Measurements from ENCODE around the gene ELFN1. TPM values are rescaled to one million over a fixed set of nuclear protein-coding genes. Genes with fewer than 3 reads are reported as not detected.
"Not testable (repeated sequence)": the region's sequence is repeated elsewhere in the genome, so short reads cannot be mapped to it uniquely, and the experiment has no call there.

The ELFN1 gene
- total RNA-seq, 1 donor from 2014 or later, result 1.6 TPM

GRCh38 chr7:1758028-1758858, 88.2 kb downstream of the ELFN1 start:
- Histone ChIP-seq H3K9ac (ENCODE audit: low read depth in 1 of 3, low read length in 3 of 3) (no peak overlapping the region), H3K4me1 (ENCODE audit: control insufficient read depth in 3 of 3, insufficient read depth in 3 of 3, low read length in 3 of 3) (peaks cover 0 to 12% (median 7%) of the 10 kb centered on the region in 3 donors), H3K4me3 (ENCODE audit: low read length in 3 of 3) (no peak overlapping the region), H3K27ac (ENCODE audit: low read depth, low read length) (no peak overlapping the region), H3K9me3 (ENCODE audit: control insufficient read depth in 3 of 3, low read length in 3 of 3) (peaks cover 0 to 2% (median 2%) of the 10 kb centered on the region in 3 donors), H3K36me3 (ENCODE audit: control insufficient read depth in 3 of 3, insufficient read depth in 3 of 3, low read length in 3 of 3) (no peaks in the 10 kb centered on the region), H3K27me3 (ENCODE audit: control insufficient read depth in 3 of 3, insufficient read depth in 3 of 3, low read length in 3 of 3) (peaks cover 25 to 37% (median 30%) of the 10 kb centered on the region in 3 donors)

DNA sequence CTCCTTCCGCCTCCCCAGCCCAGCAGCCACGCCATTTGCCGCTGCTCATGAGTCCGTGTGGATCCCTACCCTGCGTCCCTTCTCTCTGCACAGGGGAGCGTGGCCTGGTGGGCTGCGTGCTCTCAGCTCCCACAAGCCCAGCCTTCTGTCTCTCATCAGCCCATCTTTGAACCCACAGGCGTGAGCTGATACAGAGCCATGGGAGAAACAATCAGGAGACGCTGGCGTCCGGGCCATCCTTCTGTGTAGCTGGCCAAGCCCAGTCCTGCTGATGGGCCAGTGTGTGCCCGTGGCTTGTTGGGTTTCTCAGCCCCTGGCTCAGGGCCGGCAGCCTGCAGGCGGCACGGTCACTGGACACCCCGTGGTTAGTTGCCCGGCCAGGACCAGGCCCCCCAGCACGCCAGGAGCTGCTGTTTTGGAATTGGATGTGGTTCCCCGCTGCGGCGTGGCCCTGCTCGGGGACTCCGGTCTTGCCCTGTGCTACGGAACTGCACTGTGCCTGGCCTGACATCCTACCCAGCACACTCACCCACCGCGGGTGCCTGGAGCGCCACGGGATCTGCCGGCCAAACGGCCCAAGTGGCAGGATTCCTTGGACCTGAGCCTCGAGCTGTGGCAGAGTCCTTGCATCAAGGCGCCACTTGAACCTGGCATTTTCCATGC, 88.9 kb downstream of the ELFN1 start:
- H3K4me3 ChIP-seq (ENCODE audit: low read length in 3 of 3), result peak overlapping the region in 2 of 3 donors; percentile 13 to 40
- peaks cover 24 to 37% (median 27%) of the 10 kb centered on the region in 3 donors for H3K27me3 ChIP-seq (ENCODE audit: control insufficient read depth in 3 of 3, insufficient read depth in 3 of 3, low read length in 3 of 3)
- H3K9me3 ChIP-seq (ENCODE audit: control insufficient read depth in 3 of 3, low read length in 3 of 3), result peaks cover 0 to 6% (median 5%) of the 10 kb centered on the region in 3 donors
- H3K4me1 ChIP-seq (ENCODE audit: control insufficient read depth in 3 of 3, insufficient read depth in 3 of 3, low read length in 3 of 3), result peaks cover 0 to 12% (median 7%) of the 10 kb centered on the region in 3 donors
- H3K36me3 ChIP-seq (ENCODE audit: control insufficient read depth in 3 of 3, insufficient read depth in 3 of 3, low read length in 3 of 3), result no peaks in the 10 kb centered on the region
- H3K27ac ChIP-seq (ENCODE audit: low read depth, low read length), result no peak overlapping the region
- H3K9ac ChIP-seq (ENCODE audit: low read depth in 1 of 3, low read length in 3 of 3), result peak overlapping the region in 1 of 3 donors; percentile 64

GRCh38 chr7:1761097-1761496, 91.0 kb downstream of the ELFN1 start:
- H3K36me3 ChIP-seq (ENCODE audit: control insufficient read depth in 3 of 3, insufficient read depth in 3 of 3, low read length in 3 of 3), result no peaks in the 10 kb centered on the region

DNA sequence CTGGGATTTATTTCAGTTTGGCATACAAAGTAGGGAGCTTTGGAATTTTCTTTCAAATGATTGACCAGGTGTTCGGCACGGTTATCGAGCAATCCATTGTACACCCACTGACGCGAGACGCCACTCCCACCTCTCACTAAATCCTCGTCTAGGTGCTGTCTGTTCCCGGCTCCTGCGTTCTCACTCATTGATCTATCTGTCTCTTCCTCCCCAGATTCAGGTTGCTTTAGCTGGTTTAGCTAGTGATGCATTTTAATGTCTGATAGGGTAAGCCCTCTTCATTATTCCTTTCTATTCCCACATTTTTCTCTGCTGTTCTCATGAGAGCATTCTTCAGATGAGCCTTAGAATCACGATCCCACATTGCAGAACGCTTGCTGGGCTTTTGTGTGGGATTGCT, 91.7 kb downstream of the ELFN1 start:
- H3K27ac ChIP-seq (ENCODE audit: low read depth, low read length), result no peak overlapping the region
- peaks cover 11 to 25% (median 17%) of the 10 kb centered on the region in 3 donors for H3K27me3 ChIP-seq (ENCODE audit: control insufficient read depth in 3 of 3, insufficient read depth in 3 of 3, low read length in 3 of 3)
- no peak overlapping the region for H3K9ac ChIP-seq (ENCODE audit: low read depth in 1 of 3, low read length in 3 of 3)
- H3K4me1 ChIP-seq (ENCODE audit: control insufficient read depth in 3 of 3, insufficient read depth in 3 of 3, low read length in 3 of 3), result peaks cover 0 to 12% (median 7%) of the 10 kb centered on the region in 3 donors
- H3K4me3 ChIP-seq (ENCODE audit: low read length in 3 of 3), result no peak overlapping the region
- peaks cover 0 to 7% (median 5%) of the 10 kb centered on the region in 3 donors for H3K9me3 ChIP-seq (ENCODE audit: control insufficient read depth in 3 of 3, low read length in 3 of 3)
- no peaks in the 10 kb centered on the region for H3K36me3 ChIP-seq (ENCODE audit: control insufficient read depth in 3 of 3, insufficient read depth in 3 of 3, low read length in 3 of 3)

More at GRCh38 chr7:1761097-1761496, 91.0 kb downstream of the ELFN1 start:
- Histone ChIP-seq H3K9me3 (ENCODE audit: control insufficient read depth in 3 of 3, low read length in 3 of 3) (peaks cover 0 to 7% (median 5%) of the 10 kb centered on the region in 3 donors), H3K9ac (ENCODE audit: low read depth in 1 of 3, low read length in 3 of 3) (no peak overlapping the region), H3K27me3 (ENCODE audit: control insufficient read depth in 3 of 3, insufficient read depth in 3 of 3, low read length in 3 of 3) (peaks cover 15 to 29% (median 19%) of the 10 kb centered on the region in 3 donors), H3K4me1 (ENCODE audit: control insufficient read depth in 3 of 3, insufficient read depth in 3 of 3, low read length in 3 of 3) (peaks cover 0 to 12% (median 7%) of the 10 kb centered on the region in 3 donors), H3K27ac (ENCODE audit: low read depth, low read length) (no peak overlapping the region), H3K4me3 (ENCODE audit: low read length in 3 of 3) (no peak overlapping the region)

GRCh38 chr7:1762238-1762945, 92.3 kb downstream of the ELFN1 start:
- Histone ChIP-seq H3K27me3 (ENCODE audit: control insufficient read depth in 3 of 3, insufficient read depth in 3 of 3, low read length in 3 of 3) (peaks cover 9 to 28% (median 17%) of the 10 kb centered on the region in 3 donors), H3K4me1 (ENCODE audit: control insufficient read depth in 3 of 3, insufficient read depth in 3 of 3, low read length in 3 of 3) (peaks cover 0 to 12% (median 7%) of the 10 kb centered on the region in 3 donors), H3K36me3 (ENCODE audit: control insufficient read depth in 3 of 3, insufficient read depth in 3 of 3, low read length in 3 of 3) (no peaks in the 10 kb centered on the region), H3K27ac (ENCODE audit: low read depth, low read length) (no peak overlapping the region), H3K4me3 (ENCODE audit: low read length in 3 of 3) (no peak overlapping the region), H3K9ac (ENCODE audit: low read depth in 1 of 3, low read length in 3 of 3) (no peak overlapping the region), H3K9me3 (ENCODE audit: control insufficient read depth in 3 of 3, low read length in 3 of 3) (peaks cover 0 to 7% (median 5%) of the 10 kb centered on the region in 3 donors)

DNA sequence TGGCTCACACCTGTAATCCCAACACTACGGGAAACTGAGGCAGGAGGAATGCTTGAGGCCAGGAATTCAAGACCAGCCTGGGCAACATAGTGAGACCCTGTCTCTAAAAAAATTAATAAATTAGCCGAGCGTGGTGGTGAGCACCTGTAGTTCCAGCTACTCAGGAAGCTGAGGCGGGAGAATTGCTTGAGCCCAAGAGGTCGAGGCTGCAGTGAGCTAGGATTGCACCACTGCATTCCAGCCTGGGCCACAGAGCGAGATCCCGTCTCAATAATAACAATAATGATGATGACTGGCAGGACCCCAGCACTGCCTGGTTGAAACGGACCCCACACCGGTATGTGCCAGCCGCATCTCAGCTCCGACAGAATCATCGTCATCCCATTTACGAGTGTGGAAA, 93.0 kb downstream of the ELFN1 start:
- H3K4me3 ChIP-seq (ENCODE audit: low read length in 3 of 3), result no peak overlapping the region
- peaks cover 0 to 12% (median 7%) of the 10 kb centered on the region in 3 donors for H3K4me1 ChIP-seq (ENCODE audit: control insufficient read depth in 3 of 3, insufficient read depth in 3 of 3, low read length in 3 of 3)
- peaks cover 8 to 25% (median 12%) of the 10 kb centered on the region in 3 donors for H3K27me3 ChIP-seq (ENCODE audit: control insufficient read depth in 3 of 3, insufficient read depth in 3 of 3, low read length in 3 of 3)
- peaks cover 0 to 7% (median 5%) of the 10 kb centered on the region in 3 donors for H3K9me3 ChIP-seq (ENCODE audit: control insufficient read depth in 3 of 3, low read length in 3 of 3)
- H3K9ac ChIP-seq (ENCODE audit: low read depth in 1 of 3, low read length in 3 of 3), result no peak overlapping the region
- H3K27ac ChIP-seq (ENCODE audit: low read depth, low read length), result no peak overlapping the region
- H3K36me3 ChIP-seq (ENCODE audit: control insufficient read depth in 3 of 3, insufficient read depth in 3 of 3, low read length in 3 of 3), result no peaks in the 10 kb centered on the region

GRCh38 chr7:1763911-1764310, 93.8 kb downstream of the ELFN1 start:
- not testable (repeated sequence) for H3K4me1 ChIP-seq (ENCODE audit: control insufficient read depth in 3 of 3, insufficient read depth in 3 of 3, low read length in 3 of 3); H3K9me3 ChIP-seq (ENCODE audit: control insufficient read depth in 3 of 3, low read length in 3 of 3); H3K36me3 ChIP-seq (ENCODE audit: control insufficient read depth in 3 of 3, insufficient read depth in 3 of 3, low read length in 3 of 3); H3K9ac ChIP-seq (ENCODE audit: low read depth in 1 of 3, low read length in 3 of 3); H3K4me3 ChIP-seq (ENCODE audit: low read length in 3 of 3); H3K27ac ChIP-seq (ENCODE audit: low read depth, low read length)
- H3K27me3 ChIP-seq (ENCODE audit: control insufficient read depth in 3 of 3, insufficient read depth in 3 of 3, low read length in 3 of 3), result peaks cover 6 to 22% (median 13%) of the 10 kb centered on the region in 3 donors

GRCh38 chr7:1765336-1765735, 95.3 kb downstream of the ELFN1 start:
- H3K4me3 ChIP-seq (ENCODE audit: low read length in 3 of 3), result no peak overlapping the region
- H3K36me3 ChIP-seq (ENCODE audit: control insufficient read depth in 3 of 3, insufficient read depth in 3 of 3, low read length in 3 of 3), result no peaks in the 10 kb centered on the region
- peaks cover 0 to 7% (median 5%) of the 10 kb centered on the region in 3 donors for H3K9me3 ChIP-seq (ENCODE audit: control insufficient read depth in 3 of 3, low read length in 3 of 3)
- H3K9ac ChIP-seq (ENCODE audit: low read depth in 1 of 3, low read length in 3 of 3), result no peak overlapping the region
- H3K4me1 ChIP-seq (ENCODE audit: control insufficient read depth in 3 of 3, insufficient read depth in 3 of 3, low read length in 3 of 3), result no peaks in the 10 kb centered on the region
- H3K27me3 ChIP-seq (ENCODE audit: control insufficient read depth in 3 of 3, insufficient read depth in 3 of 3, low read length in 3 of 3), result peaks cover 6 to 18% (median 13%) of the 10 kb centered on the region in 3 donors
- no peak overlapping the region for H3K27ac ChIP-seq (ENCODE audit: low read depth, low read length)

GRCh38 chr7:1767524-1767923, 97.4 kb downstream of the ELFN1 start:
- Histone ChIP-seq H3K27me3 (ENCODE audit: control insufficient read depth in 3 of 3, insufficient read depth in 3 of 3, low read length in 3 of 3) (peaks cover 6 to 12% (median 11%) of the 10 kb centered on the region in 3 donors), H3K9me3 (ENCODE audit: control insufficient read depth in 3 of 3, low read length in 3 of 3) (peaks cover 0 to 7% (median 5%) of the 10 kb centered on the region in 3 donors), H3K36me3 (ENCODE audit: control insufficient read depth in 3 of 3, insufficient read depth in 3 of 3, low read length in 3 of 3) (no peaks in the 10 kb centered on the region), H3K9ac (ENCODE audit: low read depth in 1 of 3, low read length in 3 of 3) (no peak overlapping the region), H3K4me3 (ENCODE audit: low read length in 3 of 3) (no peak overlapping the region), H3K4me1 (ENCODE audit: control insufficient read depth in 3 of 3, insufficient read depth in 3 of 3, low read length in 3 of 3) (no peaks in the 10 kb centered on the region), H3K27ac (ENCODE audit: low read depth, low read length) (no peak overlapping the region)

Data from skeletal muscle tissue (tissue), 4 donors.